Cardiac muscle cell (in vitro differentiated cells and primary cell): Measurements from ENCODE around the gene OR4D9. TPM values are rescaled to one million over a fixed set of nuclear protein-coding genes. Genes with fewer than 3 reads are reported as not detected.
"Not testable (repeated sequence)": the region's sequence is repeated elsewhere in the genome, so short reads cannot be mapped to it uniquely, and the experiment has no call there.

Source experiments
- DNase-seq, 2 donors: peaks; one replicate each; pipeline versions ENCODE4 v3.0.0 to v3.0.0-alpha.2; 2010 to 2017; ENCODE audit warnings: low read depth in 1 of 2, low spot score in 1 of 2
- H3K27ac ChIP-seq: fragments of 200-600 bp; sonication (generic); 2 replicates; pipeline ENCODE4 v1.5.1; 2016
- H3K27me3 ChIP-seq: fragments of 200-600 bp; sonication (generic); 2 replicates; pipeline ENCODE4 v1.6.0; 2016; ENCODE audit warnings: control low read depth
- H3K36me3 ChIP-seq: fragments of 200-600 bp; sonication (generic); 2 replicates; pipeline ENCODE4 v1.5.1; 2016; ENCODE audit warnings: control low read depth
- H3K4me1 ChIP-seq: fragments of 200-600 bp; sonication (generic); 2 replicates; pipeline ENCODE4 v1.8.1; 2017; ENCODE audit warnings: low read depth, mild to moderate bottlenecking, mixed run types
- H3K4me3 ChIP-seq: fragments of 200-600 bp; sonication (generic); 2 replicates; pipeline ENCODE4 v1.5.1; 2016; ENCODE audit warnings: mild to moderate bottlenecking
- H3K9me3 ChIP-seq: fragments of 200-600 bp; sonication (generic); 2 replicates; pipeline ENCODE4 v1.5.1; 2017; ENCODE audit warnings: low read depth, mild to moderate bottlenecking, control low read depth
- polyA plus RNA-seq: library from polyadenylated mRNA; unstranded; fragments of >200 nt; fragmentation: Nextera tagmentation; extraction: Ambion mirVana; gene quantifications from 2 replicates; pipeline ENCODE4 v1.2.1, GENCODE V29; 2016
- total RNA-seq: library from RNA; depleted of rRNA; stranded (reverse); fragments of >200 nt; gene quantifications from 2 replicates; pipeline ENCODE4 v1.2.3, GENCODE V29; 2016
- TF ChIP-seq, protein P1 (sequence below): IDR thresholded peaks from 2 replicates; pipeline ENCODE4 v1.5.1; 2012; ENCODE audit warnings: low read depth, mild to moderate bottlenecking, low read length

The OR4D9 gene
- total and polyA plus RNA-seq, 2 experiments from 2014 or later: not detected

- peaks cover 8% of the 10 kb centered on the region for H3K4me1 ChIP-seq
- DNase-seq: no peak
- no peak overlapping the region for H3K27ac ChIP-seq
- H3K36me3 ChIP-seq: no peaks in the 10 kb centered on the region
- TF ChIP-seq, protein P1, sequence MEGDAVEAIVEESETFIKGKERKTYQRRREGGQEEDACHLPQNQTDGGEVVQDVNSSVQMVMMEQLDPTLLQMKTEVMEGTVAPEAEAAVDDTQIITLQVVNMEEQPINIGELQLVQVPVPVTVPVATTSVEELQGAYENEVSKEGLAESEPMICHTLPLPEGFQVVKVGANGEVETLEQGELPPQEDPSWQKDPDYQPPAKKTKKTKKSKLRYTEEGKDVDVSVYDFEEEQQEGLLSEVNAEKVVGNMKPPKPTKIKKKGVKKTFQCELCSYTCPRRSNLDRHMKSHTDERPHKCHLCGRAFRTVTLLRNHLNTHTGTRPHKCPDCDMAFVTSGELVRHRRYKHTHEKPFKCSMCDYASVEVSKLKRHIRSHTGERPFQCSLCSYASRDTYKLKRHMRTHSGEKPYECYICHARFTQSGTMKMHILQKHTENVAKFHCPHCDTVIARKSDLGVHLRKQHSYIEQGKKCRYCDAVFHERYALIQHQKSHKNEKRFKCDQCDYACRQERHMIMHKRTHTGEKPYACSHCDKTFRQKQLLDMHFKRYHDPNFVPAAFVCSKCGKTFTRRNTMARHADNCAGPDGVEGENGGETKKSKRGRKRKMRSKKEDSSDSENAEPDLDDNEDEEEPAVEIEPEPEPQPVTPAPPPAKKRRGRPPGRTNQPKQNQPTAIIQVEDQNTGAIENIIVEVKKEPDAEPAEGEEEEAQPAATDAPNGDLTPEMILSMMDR: no peak
- no peaks in the 10 kb centered on the region for H3K27me3 ChIP-seq
- H3K9me3 ChIP-seq: no peaks in the 10 kb centered on the region
- no peak overlapping the region for H3K4me3 ChIP-seq
These were observed 33.5 kb downstream of the OR4D9 start for GRCh38 chr11:59544869-59545178.

GRCh38 chr11:59545179-59546020 is 34.1 kb downstream of the OR4D9 start:
- no peaks in the 10 kb centered on the region for H3K36me3 ChIP-seq
- H3K9me3 ChIP-seq: no peaks in the 10 kb centered on the region
- H3K27me3 ChIP-seq: no peaks in the 10 kb centered on the region
- H3K4me1 ChIP-seq: peaks cover 8% of the 10 kb centered on the region
- no peak overlapping the region for H3K4me3 ChIP-seq
- H3K27ac ChIP-seq: no peak overlapping the region
- TF ChIP-seq, protein P1: no peak
- DNase-seq: peak in 1 of 2 donors; percentile 91

GRCh38 chr11:59547605-59548308 is 36.4 kb downstream of the OR4D9 start:
- not testable (repeated sequence) for H3K27me3 ChIP-seq, H3K4me1 ChIP-seq, H3K9me3 ChIP-seq, H3K4me3 ChIP-seq, H3K27ac ChIP-seq, H3K36me3 ChIP-seq
- peak in 1 of 2 donors; percentile 63 for DNase-seq

DNA sequence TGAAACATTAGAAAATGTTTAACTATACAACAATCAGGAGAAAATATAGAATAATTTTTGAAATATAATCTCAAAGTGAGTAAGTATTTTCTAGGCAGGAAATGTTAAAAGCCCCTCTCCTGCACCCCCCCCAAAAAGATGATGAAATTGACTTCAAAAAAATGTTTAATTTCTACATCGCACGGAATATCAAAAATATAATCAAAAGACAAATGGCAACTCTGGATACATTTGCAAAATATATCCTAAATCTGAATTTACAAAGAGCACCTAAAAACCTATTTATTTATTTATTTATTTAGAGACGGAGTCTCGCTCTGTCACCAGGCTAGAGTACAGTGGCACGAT is 36.9 kb downstream of the OR4D9 start:
- Histone ChIP-seq H3K4me1 (peaks cover 8% of the 10 kb centered on the region), H3K4me3 (no peak overlapping the region)

GRCh38 chr11:59550368-59550841 is 39.1 kb downstream of the OR4D9 start:
- no peaks in the 10 kb centered on the region for H3K9me3 ChIP-seq
- H3K4me1 ChIP-seq: peaks cover 8% of the 10 kb centered on the region
- TF ChIP-seq, protein P1: peak; percentile 41
- DNase-seq: peak; percentile 90 to 95
- H3K27ac ChIP-seq: peak overlapping the region; percentile 50
- no peaks in the 10 kb centered on the region for H3K27me3 ChIP-seq
- H3K36me3 ChIP-seq: no peaks in the 10 kb centered on the region
- H3K4me3 ChIP-seq: peak overlapping the region; percentile 55

More for the DNA sequence above, 36.9 kb downstream of the OR4D9 start:
- no peak overlapping the region for H3K27ac ChIP-seq
- H3K36me3 ChIP-seq: no peaks in the 10 kb centered on the region
- H3K9me3 ChIP-seq: no peaks in the 10 kb centered on the region
- TF ChIP-seq, protein P1: no peak
- H3K27me3 ChIP-seq: no peaks in the 10 kb centered on the region
- DNase-seq: no peak
